Stimulated activated CD4-positive, alpha-beta T cell treated with anti-CD3 and anti-CD28 coated beads, Interleukin-15, amount 100 ng/mL, for 24 hours (primary cell): ENCODE measurements around the gene ZNF488.
"Not testable (repeated sequence)": the region's sequence is repeated elsewhere in the genome, so short reads cannot be mapped to it uniquely, and the experiment has no call there.

Experiments used
- DNase-seq: peaks from one replicate; pipeline ENCODE4 v3.0.0-alpha.2; 2020

The ZNF488 gene

DNA sequence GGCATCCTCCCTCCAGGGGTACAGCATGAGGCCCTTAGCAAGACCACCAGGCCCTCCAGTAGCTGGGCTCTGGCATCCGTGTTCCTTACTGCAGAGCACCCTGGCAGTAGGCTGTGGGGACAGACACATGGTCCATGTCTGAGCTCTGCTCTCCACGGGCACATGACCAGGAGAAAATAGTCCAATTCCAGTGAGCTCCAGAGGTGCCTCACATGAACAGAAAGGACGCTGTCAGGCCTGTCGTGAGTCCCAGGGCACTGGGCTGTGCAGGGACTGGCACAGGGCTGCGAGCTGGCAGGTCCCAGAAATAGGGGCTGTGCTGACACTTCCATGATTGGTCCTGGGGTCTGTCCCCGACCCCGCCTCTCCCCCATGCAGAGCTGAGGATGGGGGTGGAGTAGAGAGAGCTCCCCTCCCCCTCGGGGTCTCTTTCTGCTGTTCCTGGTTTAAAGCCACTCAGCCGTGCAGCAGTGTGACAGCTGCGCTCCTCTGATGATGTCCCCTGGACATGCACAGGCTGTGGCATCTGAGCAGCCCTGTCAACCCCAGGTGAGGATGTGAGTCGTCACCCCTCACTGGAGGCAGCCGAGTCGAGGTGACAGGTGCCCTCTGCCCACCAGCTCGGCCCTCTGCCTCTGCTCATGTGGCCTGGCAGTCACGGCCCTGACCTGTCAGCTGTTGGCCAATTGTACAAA lies 25.2 kb upstream of the ZNF488 start:
- DNase-seq, result no peak

DNA sequence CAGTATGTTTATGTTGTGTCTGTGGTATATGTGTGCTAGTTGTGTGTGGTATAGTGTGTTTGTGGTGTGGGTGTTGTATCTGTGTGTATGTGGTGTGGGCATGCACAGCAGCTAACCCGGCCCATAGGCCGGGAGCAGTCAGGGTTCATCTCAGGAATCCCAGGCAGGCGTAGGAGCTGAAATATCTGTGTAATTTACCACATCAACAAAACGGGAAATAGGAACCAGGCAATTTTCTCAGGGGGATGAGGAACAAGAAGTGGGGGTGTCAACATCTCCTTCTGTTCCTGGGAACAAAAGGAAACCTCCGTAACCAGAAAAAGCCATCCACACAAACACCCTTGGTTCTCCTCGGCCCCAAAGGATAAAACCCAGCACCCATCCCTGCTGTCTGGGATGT lies 24.5 kb upstream of the ZNF488 start:
- DNase-seq, result no peak

DNA sequence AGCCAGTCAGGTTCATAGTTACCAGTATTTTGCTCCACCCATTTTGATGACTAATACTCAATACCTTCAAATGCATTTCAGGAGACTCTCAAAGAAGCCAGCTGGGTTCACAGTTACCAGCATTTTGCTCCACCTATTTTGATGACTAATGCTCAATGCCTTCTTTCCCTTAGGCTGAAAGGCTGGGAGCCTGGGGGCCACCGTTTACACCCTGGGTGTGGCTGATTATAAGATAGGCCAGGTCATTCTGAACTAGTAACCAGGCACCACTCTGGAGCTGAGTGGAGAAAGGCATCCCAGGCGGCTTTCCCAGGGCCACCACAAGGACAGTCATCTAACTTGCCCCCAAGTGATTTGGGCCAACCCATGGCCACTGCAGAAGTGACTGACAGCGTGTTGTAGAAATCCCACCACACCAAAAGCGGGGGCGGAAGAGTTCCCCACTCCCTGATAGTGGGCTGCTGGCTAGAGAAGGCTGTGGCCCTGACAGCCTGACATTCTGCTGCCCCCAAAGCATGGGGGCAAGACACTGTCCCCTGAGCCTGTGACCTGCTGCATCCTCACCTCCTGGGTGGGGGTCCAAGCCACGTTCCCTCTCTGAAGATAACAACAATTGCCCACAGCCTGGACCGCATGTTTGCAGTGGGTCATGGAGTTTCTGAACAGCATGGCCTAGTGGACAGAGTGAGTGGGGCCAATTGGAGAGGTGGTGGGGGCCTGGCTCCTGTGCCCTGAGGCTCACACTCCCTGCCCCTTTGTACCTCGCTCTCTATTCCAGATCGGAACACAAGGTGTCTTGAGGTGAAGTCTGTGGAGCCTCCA lies 23.0 kb upstream of the ZNF488 start:
- no peak for DNase-seq

DNA sequence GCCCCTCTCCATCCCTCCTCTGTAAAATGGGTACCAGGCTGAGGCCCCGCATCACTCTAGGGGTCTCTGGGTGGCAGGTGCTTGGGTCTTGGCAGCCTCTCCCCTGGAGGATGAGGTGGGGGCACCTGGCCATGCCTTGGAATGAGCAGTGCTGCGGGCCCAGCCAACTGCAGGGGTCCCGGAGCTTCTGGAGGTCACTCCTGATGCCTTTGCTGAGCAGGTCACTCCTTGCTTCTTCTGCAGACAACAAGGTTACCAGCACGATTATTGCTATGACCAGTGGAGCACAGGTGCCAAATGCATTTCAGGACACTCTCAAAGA lies 22.4 kb upstream of the ZNF488 start:
- no peak for DNase-seq

DNA sequence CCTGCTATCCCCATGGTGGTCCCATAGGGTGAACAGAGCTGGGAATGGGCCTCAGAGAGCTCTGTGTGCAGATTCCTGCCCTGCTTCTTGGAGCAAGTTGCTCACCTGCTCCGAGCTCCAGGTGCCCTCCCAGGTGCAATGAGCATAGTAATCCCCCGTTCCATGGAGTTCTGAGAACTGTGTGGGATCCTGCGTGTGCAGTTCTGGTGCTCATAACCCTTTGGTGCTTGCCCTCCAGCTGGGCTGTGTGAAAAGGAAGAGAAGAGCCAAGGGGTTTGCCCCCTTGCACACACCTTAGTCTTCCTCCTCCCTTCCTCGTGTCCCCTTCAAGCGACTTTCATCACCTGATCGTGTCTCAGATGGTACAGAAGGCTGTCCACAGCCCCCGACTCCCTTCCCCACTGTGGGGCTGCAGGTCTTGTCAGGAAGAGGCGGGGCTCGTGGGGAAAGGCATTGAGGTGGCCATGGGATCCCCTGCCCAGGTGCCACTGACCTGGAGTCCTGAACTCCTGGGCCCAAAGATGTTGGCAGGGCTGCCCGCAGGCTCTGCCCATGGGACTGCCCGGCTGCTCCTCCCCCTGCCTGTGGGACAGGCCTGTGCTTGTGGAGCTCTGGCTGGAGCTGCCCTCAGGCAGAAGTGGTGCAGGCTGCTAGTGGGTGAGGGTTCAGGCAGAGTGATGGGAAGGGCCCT lies 21.9 kb upstream of the ZNF488 start:
- no peak for DNase-seq

DNA sequence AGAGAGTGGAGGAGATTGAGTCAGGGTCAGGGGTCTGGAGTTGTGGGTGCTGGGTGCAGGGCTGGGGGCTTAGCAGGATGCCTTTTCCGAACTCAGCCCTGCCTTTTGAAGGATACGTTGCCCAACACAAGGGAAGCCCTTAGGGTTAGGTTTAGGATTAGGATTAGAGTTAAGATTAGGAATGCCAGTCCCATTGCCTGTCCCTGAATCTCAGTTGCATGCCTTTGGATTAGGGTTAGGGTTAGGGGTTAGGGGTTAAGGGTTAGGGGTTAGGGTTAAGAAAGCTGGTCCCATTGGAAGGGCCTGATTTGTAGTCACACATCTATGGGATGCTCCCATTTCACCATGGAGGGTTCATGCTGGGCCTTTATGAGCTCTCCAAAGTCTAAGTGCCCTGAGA lies 20.8 kb upstream of the ZNF488 start:
- DNase-seq, result no peak

DNA sequence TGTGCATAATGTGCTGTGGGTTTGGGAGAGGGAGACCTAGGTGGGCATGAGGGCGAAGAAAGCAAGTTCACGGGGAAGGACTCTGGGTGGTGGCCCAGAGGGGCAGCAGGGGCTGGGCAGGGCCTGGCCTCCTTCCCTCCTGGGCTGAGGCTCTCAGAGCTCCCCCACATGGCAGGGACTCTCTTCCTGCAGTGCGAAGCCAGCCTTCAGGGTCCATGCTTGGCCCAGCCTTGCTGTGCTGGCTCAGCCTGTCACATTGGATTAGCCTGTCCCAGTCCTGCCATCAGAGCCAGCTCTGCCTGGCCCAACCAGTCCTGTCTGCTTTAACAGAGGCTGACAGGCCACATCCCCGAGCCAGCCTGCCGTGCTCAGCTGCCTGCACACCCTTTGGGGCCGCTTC lies 20.4 kb upstream of the ZNF488 start:
- DNase-seq, result no peak

DNA sequence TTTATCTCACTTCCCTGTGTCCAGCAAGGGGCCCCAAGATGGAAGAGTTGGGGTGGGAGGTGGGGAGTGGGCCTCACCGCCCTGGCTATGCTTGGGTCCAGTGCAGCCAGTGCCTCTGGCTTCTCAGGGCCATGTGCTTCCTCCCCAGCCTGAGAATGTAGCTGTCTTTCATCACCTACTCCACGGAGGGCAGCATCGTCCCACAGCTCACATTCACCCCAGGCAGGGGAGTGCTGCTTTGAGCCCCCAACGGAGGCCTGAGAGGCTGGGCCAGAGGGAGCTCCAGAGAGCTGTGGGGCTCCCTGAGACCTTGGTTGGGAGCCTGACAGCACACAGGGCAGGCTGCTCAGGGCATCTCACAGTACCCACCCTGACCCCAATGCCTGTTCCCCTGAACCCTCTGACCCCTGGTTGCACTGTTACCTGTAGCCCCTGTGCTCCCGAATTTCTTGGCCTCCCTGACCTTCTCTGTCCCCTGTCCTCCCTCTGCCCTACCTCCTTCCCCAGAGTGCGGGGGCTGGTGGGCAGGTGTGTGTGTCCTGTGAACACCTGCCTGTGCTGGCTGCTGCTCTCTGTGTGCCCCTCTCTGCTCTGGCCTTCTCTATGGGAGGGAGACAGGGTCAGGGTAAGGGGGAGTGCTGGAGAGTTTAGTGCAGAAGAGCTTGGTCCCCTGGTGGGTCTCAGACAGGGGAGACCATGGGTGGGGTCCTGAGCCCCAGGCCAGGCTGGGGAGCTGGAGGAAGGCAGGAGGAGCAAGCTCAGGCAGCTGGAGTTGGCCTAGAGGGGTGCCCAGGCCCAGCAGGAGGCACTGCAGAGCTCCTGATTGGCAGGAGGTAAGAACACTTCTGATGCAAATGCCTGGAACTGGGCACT lies 19.6 kb upstream of the ZNF488 start:
- no peak for DNase-seq

DNA sequence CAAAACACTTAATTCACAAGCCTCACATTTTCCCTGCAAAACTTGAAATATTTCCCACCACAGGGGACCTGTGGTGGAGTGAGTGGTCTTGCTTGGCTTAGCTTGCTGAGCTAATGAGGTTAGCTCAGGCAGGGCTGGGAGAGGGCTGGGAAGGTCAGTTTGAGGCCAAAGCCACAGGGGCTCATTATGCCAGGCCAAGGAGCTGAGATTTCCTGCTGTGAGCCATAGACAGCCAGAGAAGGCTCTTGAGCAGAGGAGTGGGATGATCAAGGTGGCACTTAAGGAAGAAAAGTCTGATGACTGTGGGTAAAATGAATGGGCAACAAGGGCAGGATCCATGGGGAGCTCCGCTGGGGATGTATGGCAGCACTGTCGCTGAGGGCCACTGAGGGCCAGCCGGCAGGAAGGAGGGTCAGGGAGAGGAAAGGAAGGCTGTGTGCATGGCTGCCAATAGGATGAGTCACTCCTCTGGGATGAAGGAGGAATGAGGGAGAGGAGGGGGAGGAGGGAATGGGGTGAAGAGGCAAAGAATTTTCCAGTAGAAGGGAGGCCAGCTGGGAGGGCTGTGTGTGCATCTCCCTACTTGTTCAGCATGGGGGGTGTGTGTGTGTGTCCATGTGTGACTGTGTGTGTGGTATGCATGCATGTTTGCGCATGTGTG lies 18.7 kb upstream of the ZNF488 start:
- no peak for DNase-seq

DNA sequence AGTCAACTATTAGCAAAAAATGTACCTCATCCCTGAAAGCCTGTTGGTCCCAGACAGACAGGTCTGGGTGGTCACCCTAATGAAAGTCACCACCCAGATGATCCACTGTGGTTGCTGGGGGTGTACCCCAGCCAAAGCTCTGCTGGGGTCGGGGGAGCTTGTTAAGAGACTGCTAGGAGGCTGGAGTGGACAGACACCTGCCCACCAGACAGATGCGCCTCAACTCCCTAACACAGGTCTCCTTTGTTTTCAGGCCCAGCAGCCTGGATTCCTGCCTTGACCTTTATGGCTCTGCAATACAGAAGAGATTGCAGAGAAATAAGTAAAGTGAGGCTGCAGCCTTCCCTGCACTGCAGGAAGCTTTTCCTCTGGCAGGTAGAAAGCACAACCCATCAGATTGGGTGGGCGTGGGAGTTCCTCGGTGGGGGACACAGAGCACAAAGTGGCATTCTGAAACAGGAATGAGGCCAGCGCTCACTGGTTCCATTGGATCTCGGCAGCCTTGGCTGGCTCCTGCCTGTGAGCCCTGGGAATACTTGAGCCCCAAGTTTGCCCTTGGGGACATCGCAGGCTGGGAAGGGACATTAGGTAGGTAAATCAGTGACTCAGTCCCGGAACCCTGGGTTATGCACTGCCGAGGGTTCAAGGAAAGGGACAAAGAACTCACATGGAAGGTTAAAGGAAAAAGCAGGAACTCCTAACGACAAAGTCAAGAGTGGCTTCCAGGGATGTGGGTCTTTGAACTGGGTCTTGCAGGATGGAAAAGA lies 18.0 kb upstream of the ZNF488 start:
- no peak for DNase-seq

DNA sequence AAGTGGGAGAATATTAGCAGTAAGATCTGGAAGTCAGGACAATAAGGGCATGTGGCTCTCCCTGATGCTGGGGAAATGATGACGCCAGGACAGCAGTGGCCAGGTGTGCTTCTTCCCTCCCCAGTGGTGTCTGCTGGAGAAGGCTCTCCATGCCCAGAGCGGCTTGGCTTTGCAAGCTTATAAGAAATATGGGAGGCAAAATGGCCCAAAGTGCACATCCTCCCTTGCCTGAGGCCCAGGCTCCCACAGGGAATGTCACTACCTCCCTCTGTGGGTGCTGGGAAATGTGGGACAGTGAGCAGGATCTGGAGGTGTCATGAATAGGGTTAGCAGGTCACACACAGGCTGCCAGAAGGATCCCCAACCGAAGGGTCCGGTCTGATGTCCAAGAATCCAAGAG lies 17.1 kb upstream of the ZNF488 start:
- no peak for DNase-seq

DNA sequence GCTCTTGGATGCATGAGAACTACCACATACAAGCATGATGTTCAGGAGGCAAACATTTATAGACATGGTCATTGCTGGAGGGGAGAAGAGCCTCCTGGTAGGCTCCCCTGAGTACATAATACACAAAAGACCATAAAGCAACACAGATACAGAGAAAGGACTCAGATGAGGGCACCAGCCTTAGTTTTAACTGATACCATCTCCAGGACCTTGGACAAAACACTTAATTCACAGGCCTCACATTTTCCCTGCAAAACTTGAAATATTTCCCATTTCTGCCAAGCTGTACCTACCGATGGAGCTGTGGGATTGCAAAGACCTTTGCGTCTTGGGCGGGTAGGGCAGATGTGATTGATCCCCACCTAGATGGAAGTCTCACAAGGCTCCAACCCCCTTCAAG lies 16.7 kb upstream of the ZNF488 start:
- no peak for DNase-seq

DNA sequence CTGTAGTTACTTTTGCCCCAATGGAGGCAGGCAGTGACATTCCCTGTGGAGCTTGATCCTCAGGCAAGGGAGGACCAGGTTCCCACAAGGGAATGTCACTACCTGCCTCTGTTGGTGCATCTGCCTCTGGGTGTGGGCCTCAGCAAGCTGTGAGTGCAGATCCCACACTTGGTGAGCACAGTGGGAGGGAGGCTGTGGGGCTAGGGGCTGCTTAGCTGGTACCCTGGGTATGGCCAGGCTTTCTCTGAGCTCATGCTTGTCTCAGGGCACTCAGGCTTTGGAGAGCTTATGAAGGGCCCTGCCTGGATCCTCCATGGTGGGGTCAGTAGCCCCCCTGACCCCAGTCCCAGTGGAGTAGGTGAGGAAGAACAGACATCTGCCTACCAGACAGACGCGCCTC lies 16.2 kb upstream of the ZNF488 start:
- DNase-seq, result no peak

DNA sequence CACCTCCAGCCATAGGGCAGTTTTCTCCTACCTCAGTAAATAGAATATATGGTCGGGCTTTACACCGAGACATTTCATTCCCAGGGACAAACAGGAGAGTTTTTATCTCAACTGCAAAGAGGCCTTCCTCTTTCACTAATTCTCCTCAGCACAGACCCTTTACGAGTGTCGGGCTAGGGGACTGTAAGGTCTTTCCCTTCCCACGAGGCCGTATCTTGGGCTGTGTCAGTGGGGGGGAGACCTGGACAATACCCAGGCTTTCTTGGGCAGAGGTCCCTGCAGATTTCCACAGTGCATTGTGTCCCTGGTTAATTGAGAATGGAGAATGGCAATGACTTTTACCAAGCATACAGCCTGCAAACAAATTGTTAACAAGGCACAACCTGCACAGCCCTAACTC lies 13.2 kb upstream of the ZNF488 start:
- DNase-seq, result no peak

DNA sequence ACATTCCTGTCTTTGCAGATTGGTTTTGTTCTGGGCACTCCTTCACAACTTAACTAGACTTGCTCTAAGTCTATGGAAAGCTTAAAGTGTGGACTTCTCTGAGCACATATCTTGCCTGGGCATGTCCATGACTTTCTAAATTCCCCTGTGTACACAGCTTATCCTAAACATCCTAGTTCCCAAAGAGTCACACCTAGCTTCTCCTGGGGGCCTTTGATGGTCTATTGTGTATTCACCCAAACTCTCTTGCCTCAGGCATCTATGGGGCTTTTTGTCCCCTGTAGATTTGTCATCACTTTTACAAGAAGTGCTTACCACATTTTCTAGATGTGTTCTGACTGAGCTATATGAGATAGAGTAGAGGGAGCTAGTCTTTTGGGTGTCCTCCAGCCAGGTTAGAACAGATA lies 12.2 kb upstream of the ZNF488 start:
- no peak for DNase-seq

DNA sequence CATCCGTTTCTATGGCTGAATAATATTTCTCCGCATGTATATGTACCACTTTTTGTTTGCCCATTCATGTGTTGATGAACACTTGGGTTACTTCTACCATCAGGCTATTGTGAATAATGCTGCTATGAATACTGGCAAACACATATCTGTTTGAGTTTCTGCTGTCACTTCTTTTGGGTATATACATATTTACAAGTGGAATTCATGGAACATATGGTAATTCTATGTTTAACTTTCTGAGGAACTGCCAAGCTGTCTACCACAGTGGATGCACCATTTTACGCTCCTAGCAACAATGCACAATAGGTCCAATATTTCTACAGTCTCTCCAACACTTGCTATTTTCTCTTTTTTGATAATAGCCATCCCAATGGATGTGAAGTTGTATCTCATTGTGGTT lies 5.5 kb upstream of the ZNF488 start:
- DNase-seq, result no peak

DNA sequence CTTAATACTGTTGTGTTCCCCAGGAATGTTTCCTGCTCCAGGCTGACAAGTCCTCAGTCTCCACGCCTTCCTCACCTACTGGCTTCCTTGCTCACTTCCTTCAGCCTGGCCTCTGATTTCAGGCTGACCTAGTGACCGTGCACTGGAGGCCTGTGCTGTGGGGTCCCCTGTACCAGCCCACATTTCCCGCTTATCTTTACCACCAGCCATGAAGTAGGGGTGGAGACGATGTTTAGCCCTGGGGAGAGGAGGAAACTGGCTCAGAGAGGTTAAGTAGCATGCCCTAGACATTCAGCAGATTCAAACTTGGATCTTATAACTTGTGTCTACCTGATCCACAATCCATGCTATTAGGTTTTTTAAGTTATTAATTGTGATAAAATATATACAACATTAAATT lies 4.8 kb upstream of the ZNF488 start:
- DNase-seq, result no peak

DNA sequence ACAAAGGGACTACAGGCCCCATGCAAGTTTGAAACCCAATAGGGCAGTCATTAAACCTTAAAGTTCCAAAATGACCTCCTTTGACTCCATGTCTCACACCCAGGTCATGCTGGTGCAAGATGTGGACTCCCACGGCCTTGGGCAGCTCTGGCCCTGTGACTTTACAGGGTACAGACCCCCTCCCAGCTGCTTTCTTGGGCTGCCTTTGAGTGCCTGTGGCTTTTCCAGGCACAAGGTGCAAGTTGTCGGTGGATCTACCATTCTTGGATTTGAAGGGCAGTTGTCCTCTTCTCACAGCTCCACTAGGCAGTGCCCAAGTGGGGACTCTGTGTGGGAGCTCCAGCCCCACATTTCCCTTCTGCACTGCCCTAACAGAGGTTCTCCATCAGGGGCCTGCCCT lies 2.0 kb upstream of the ZNF488 start:
- DNase-seq, result not testable (repeated sequence)

DNA sequence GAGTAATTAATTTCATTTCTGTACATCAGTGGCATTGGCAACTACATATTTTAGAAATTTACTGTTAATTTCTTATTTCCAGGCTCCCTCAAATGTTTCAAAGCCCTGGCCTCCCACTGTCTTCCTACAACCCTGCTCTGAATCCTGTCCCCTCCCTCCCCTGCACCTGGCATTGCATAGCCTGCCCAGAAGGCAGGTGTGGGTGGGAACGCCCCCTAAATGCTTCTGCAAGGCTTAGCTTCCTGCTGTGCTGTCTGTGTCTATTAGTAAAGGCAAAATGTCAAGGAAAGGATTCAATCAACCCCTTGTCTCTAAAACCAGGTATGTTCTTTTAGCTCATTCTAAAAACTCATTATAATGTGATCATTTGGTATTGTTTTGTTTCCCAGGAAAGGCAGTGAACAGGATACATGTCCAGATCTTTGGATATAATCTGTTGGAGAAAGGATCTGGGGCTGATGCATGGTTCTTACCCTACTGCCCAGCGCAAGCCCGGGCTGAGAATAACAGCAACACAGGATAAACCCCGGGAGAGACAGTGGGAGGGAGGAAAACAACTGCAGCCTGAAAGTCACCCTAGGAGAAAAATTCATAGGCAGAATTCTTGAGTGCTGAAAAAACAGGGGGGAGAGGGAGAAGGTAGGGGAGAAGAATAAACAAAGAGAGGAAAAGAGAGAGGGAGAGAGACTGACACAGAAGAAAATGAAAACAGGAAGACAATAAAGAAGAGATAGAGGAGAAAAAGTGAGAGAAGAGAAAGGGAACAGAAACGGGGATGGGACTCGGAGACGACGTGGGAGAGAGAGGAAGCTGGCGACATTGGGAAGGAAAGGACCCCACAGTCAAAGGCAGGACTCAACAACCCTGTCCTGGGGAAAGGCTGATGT lies 589 bp downstream of the ZNF488 start:
- DNase-seq, result no peak

DNA sequence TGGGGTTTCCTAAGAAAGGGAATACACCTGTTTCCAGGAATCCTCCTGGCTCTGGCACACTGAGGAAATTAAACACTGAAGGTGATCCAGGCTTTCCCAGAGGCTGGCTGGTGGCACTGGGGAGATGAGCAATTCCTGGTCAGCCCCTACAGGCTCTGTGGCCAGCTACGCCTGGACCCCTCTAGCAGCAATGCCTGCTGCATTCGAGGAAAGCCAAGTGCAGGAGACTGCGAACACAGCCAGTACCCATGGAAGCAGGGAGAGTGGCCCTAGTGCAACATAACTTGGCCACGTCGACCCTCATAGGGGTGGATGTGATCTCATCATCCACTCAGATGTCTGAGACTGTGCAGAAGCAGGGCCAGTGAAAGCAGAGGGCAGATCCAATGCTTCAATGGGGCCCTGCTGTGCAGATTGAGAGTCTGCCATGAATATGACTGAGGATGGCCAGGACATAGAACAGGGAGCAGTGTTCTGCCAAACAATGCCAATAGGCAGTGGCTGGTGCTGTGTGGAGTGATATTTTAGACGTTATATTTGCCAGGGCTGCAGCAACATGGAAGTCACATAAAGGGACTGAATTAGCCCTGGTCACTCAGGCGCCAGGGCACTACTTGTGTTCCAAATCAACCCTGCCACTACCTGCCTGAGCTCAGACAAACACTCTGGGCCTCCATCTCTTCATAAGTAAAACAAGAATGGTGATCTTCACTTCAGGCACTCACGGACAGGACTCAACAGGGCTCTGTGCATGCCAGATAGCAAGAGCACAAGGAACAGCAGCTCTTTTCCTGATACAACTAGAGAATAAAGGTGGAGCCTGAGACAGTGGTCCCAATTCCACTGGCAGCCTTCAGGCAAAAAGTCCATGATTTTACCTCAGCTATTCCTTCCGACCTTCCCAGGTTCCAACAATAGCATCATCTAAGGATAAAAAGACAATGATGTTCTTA lies 2.4 kb downstream of the ZNF488 start:
- no peak for DNase-seq
